H9 (cell line): ENCODE results near the gene LRIG1. TPM values are rescaled to one million over a fixed set of nuclear protein-coding genes. Genes with fewer than 3 reads are reported as not detected.

Experiments used
- DNase-seq: peaks from one replicate; pipeline ENCODE4 v3.0.0-alpha.2; 2017
- H2AFZ ChIP-seq: one replicate; pipeline ENCODE4 v1.6.1; 2013; ENCODE audit warnings: mild to moderate bottlenecking, low read length, control low read depth, moderate library complexity
- H2AK5ac ChIP-seq: 2 replicates; pipeline ENCODE4 v1.6.1; 2013; ENCODE audit warnings: low read length, control low read depth, mixed read lengths; ENCODE audit not compliant: insufficient read length
- H2BK120ac ChIP-seq: one replicate; pipeline ENCODE4 v1.6.1; 2013; ENCODE audit warnings: low read depth, mild to moderate bottlenecking, low read length, control low read depth, inconsistent platforms; ENCODE audit not compliant: poor library complexity, severe bottlenecking
- H2BK12ac ChIP-seq: 2 replicates; pipeline ENCODE4 v1.6.1; 2013; ENCODE audit warnings: low read length, control low read depth, mixed read lengths, low read depth; ENCODE audit not compliant: insufficient read length
- H2BK15ac ChIP-seq: 2 replicates; pipeline ENCODE4 v1.6.1; 2013; ENCODE audit warnings: low read depth, low read length, control low read depth
- H2BK20ac ChIP-seq: one replicate; pipeline ENCODE4 v1.6.1; 2013; ENCODE audit warnings: low read depth, mild to moderate bottlenecking, low read length, control low read depth, inconsistent platforms; ENCODE audit not compliant: poor library complexity, severe bottlenecking
- H2BK5ac ChIP-seq: 2 replicates; pipeline ENCODE4 v1.6.1; 2013; ENCODE audit warnings: low read length, control low read depth, mixed read lengths; ENCODE audit not compliant: insufficient read length
- H3K14ac ChIP-seq: 2 replicates; pipeline ENCODE4 v1.6.1; 2013; ENCODE audit warnings: low read length, control low read depth; ENCODE audit not compliant: insufficient read depth
- H3K18ac ChIP-seq: 2 replicates; pipeline ENCODE4 v1.6.1; 2013; ENCODE audit warnings: low read depth, mild to moderate bottlenecking, mixed read lengths, low read length, control low read depth; ENCODE audit not compliant: insufficient read length
- H3K23ac ChIP-seq: 2 replicates; pipeline ENCODE4 v1.6.1; 2013; ENCODE audit warnings: low read length, control low read depth, mixed read lengths, low read depth; ENCODE audit not compliant: insufficient read length
- H3K23me2 ChIP-seq: 2 replicates; pipeline ENCODE4 v1.6.1; 2013; ENCODE audit warnings: low read depth, mild to moderate bottlenecking, mixed read lengths, low read length, control low read depth; ENCODE audit not compliant: insufficient read length, poor library complexity, severe bottlenecking
- H3K27ac ChIP-seq: 2 replicates; pipeline ENCODE4 v1.5.1; 2013; ENCODE audit warnings: low read length, control low read depth, mixed read lengths, low read depth; ENCODE audit not compliant: insufficient read length
- H3K27me3 ChIP-seq: 2 replicates; pipeline ENCODE4 v1.6.1; 2013; ENCODE audit warnings: low read length, control low read depth, inconsistent platforms; ENCODE audit not compliant: insufficient read depth
- H3K4ac ChIP-seq: 2 replicates; pipeline ENCODE4 v1.6.1; 2013; ENCODE audit warnings: low read depth, mild to moderate bottlenecking, control low read depth, inconsistent platforms, low read length, moderate library complexity
- H3K4me1 ChIP-seq: 2 replicates; pipeline ENCODE4 v1.6.1; 2013; ENCODE audit warnings: low read length, control low read depth, inconsistent platforms; ENCODE audit not compliant: insufficient read depth
- H3K4me2 ChIP-seq: 2 replicates; pipeline ENCODE4 v1.6.1; 2013; ENCODE audit warnings: low read length, control low read depth, mixed read lengths; ENCODE audit not compliant: insufficient read length, insufficient read depth
- H3K56ac ChIP-seq: 2 replicates; pipeline ENCODE4 v1.6.1; 2013; ENCODE audit warnings: low read depth, mild to moderate bottlenecking, mixed read lengths, low read length, control low read depth; ENCODE audit not compliant: insufficient read length
- H3K79me1 ChIP-seq: 2 replicates; pipeline ENCODE4 v1.6.1; 2013; ENCODE audit warnings: low read depth, mild to moderate bottlenecking, moderate library complexity, low read length, control low read depth, inconsistent platforms; ENCODE audit not compliant: insufficient read depth, poor library complexity, severe bottlenecking
- H3K79me2 ChIP-seq: 2 replicates; pipeline ENCODE4 v1.6.1; 2013; ENCODE audit warnings: low read length, control low read depth, inconsistent platforms; ENCODE audit not compliant: insufficient read depth
- H3K9ac ChIP-seq: 2 replicates; pipeline ENCODE4 v1.6.1; 2013; ENCODE audit warnings: low read length, control low read depth, mixed read lengths; ENCODE audit not compliant: insufficient read length; ENCODE audit errors: extremely low read depth
- H3K9me3 ChIP-seq: one replicate; pipeline ENCODE4 v1.6.1; 2013; ENCODE audit warnings: low read depth, low read length, inconsistent platforms; ENCODE audit not compliant: control insufficient read depth
- H3T11ph ChIP-seq: one replicate; pipeline ENCODE4 v1.6.1; 2013; ENCODE audit warnings: mild to moderate bottlenecking, low read length, control low read depth, inconsistent platforms
- H4K20me1 ChIP-seq: one replicate; pipeline ENCODE4 v1.6.1; 2013; ENCODE audit not compliant: control insufficient read depth, insufficient read length, insufficient read depth
- H4K5ac ChIP-seq: 2 replicates; pipeline ENCODE4 v1.6.1; 2013; ENCODE audit warnings: low read depth, mild to moderate bottlenecking, mixed read lengths, low read length, control low read depth; ENCODE audit not compliant: insufficient read length
- H4K8ac ChIP-seq: replicated peaks from 2 replicates; pipeline ENCODE4 v1.6.1; 2013; ENCODE audit warnings: low read length, control low read depth, mixed read lengths, low read depth; ENCODE audit not compliant: insufficient read length
- H4K91ac ChIP-seq: 2 replicates; pipeline ENCODE4 v1.6.1; 2013; ENCODE audit warnings: low read depth, mild to moderate bottlenecking, moderate library complexity, mixed read lengths, low read length, control low read depth; ENCODE audit not compliant: insufficient read length
- H3K27ac Mint-ChIP-seq, 3 experiments: 2 replicates in 2 of 3; 3 replicates in 1 of 3; pipeline ENCODE4 v1.8.0; 2020 to 2021; ENCODE audit warnings: mixed read lengths in 3 of 3, mild to moderate bottlenecking in 1 of 3, moderate library complexity in 1 of 3
- H3K27me3 Mint-ChIP-seq: 2 replicates; pipeline ENCODE4 v1.8.0; 2021; ENCODE audit warnings: low read depth, mild to moderate bottlenecking, moderate library complexity, mixed read lengths
- H3K36me3 Mint-ChIP-seq, 3 experiments: 2 replicates in 2 of 3; 3 replicates in 1 of 3; pipeline ENCODE4 v1.8.0; 2020 to 2021; ENCODE audit warnings: low read depth in 3 of 3, mixed read lengths in 3 of 3; ENCODE audit not compliant: insufficient read depth in 1 of 3
- H3K4me1 Mint-ChIP-seq, 2 experiments: 2 replicates each; pipeline ENCODE4 v1.8.0; 2020; ENCODE audit warnings: mixed read lengths in 2 of 2
- H3K4me3 Mint-ChIP-seq, 2 experiments: 2 replicates in 1 of 2; 3 replicates in 1 of 2; pipeline ENCODE4 v1.8.0; 2020 to 2021; ENCODE audit warnings: mild to moderate bottlenecking in 2 of 2, mixed read lengths in 2 of 2, moderate library complexity in 1 of 2
- H3K9me3 Mint-ChIP-seq, 2 experiments: 2 replicates in 1 of 2; 3 replicates in 1 of 2; pipeline ENCODE4 v1.8.0; 2020; ENCODE audit warnings: mild to moderate bottlenecking in 2 of 2, mixed read lengths in 2 of 2, moderate library complexity in 1 of 2
- CTCF ChIP-seq: fragments of 200-600 bp; sonication (generic); conservative IDR thresholded peaks from 3 replicates; pipeline ENCODE4 v1.8.0; 2021; ENCODE audit warnings: antibody characterized with exemption, mild to moderate bottlenecking
- WGBS: extraction: QIAGEN DNeasy Blood & Tissue Kit; methylation state at CpG from one replicate; pipeline ENCODE4 v1.1.7; 2013; ENCODE audit warnings: missing lambda C conversion rate, low lambda C conversion rate, mixed read lengths; ENCODE audit not compliant: insufficient read length; ENCODE audit errors: extremely low coverage; 5-methylcytosine and 5-hydroxymethylcytosine counted together
- total RNA-seq: library from RNA; stranded (reverse); gene quantifications from 2 replicates; pipeline ENCODE4 v1.2.1, GENCODE V29; 2021

LRIG1 gene
- total RNA-seq, 1 experiment from 2014 or later: 70.3 TPM

DNA sequence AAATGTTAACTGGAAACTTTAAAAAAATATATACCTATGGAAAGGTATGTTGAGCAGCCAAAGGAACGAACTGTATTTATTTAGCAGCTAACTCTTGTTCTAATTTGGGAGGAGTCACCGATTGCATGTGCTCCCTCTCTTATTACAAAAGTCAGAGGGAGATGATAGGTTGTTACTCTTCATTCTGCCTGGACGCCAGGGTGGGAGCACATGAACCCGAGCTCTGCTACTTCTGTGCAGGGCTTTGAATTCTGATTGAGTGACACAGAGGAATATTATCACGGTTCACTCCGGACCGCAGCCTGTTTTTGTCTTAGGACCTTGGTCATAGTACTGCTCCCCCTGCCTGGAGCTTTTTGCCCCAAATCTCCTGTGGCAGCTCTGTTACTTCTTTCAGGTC lies 36.9 kb upstream of the LRIG1 start:
- H3K79me1 ChIP-seq: no peaks in the 10 kb centered on the region
- H3K9me3 ChIP-seq: no peaks in the 10 kb centered on the region
- peaks cover 4% of the 10 kb centered on the region for H3K4me1 ChIP-seq
- H4K8ac ChIP-seq: no peak overlapping the region
- no peak overlapping the region for H2BK12ac ChIP-seq
- no peak overlapping the region for H3T11ph ChIP-seq
- DNase-seq: no peak
- no peak overlapping the region for H2AFZ ChIP-seq
- peaks cover 0 to 7% (median 2%) of the 10 kb centered on the region in 3 experiments; a peak in 2 of 7 replicates for H3K36me3 Mint-ChIP-seq
- no CpG with 5 or more reads among the region's 7 CpGs for WGBS
- H2BK20ac ChIP-seq: no peak overlapping the region
- no peak overlapping the region for H3K56ac ChIP-seq
- no peak overlapping the region for H4K91ac ChIP-seq
- H3K23me2 ChIP-seq: no peaks in the 10 kb centered on the region
- no peaks in the 10 kb centered on the region for H4K20me1 ChIP-seq
- no peak overlapping the region for H3K27ac Mint-ChIP-seq
- H3K4me2 ChIP-seq: no peak overlapping the region
- H2BK15ac ChIP-seq: no peak overlapping the region
- no peak overlapping the region for H3K9ac ChIP-seq
- H3K27me3 ChIP-seq: no peaks in the 10 kb centered on the region
- no peak overlapping the region for H2AK5ac ChIP-seq
- no peak overlapping the region for H3K14ac ChIP-seq
- H3K4ac ChIP-seq: no peak overlapping the region
- H4K5ac ChIP-seq: no peak overlapping the region
- H3K27ac ChIP-seq: no peak overlapping the region
- no peak overlapping the region for H3K23ac ChIP-seq
- TF ChIP-seq CTCF: no peak
- no peak overlapping the region for H3K18ac ChIP-seq
- H3K9me3 Mint-ChIP-seq: peaks cover 2 to 3% of the 10 kb centered on the region in 2 experiments; a peak in 2 of 5 replicates
- no peak overlapping the region for H2BK120ac ChIP-seq
- H3K4me3 Mint-ChIP-seq: no peak overlapping the region
- H3K4me1 Mint-ChIP-seq: peaks cover 20 to 34% of the 10 kb centered on the region in 2 experiments
- H3K79me2 ChIP-seq: no peaks in the 10 kb centered on the region
- H3K27me3 Mint-ChIP-seq: peaks cover 9% of the 10 kb centered on the region
- H2BK5ac ChIP-seq: no peak overlapping the region
